GM12878 (cell line): ENCODE measurements around the gene KRTAP4-8. TPM values are rescaled to one million over a fixed set of nuclear protein-coding genes. Genes with fewer than 3 reads are reported as not detected.

ENCODE experiments used
- ATAC-seq: fragments of 200-7000 bp; cut with Tn5 transposase; 3 replicates; pipeline ENCODE4 v1.9.1; 2020; ENCODE audit warnings: mild to moderate bottlenecking, moderate library complexity
- BruUV-seq: library from RNA; stranded (reverse); fragments of 400-500 nt; replicated peaks from 2 replicates; lab custom pipeline; 2021; lab: Mats Ljungman, UMichigan
- CTCF ChIA-PET: fragments of 300-600 bp; sonication (Branson Sonifier 250); formaldehyde crosslinking; extraction: SDS; loops from one replicate; lab custom pipeline; 2021; ENCODE audit warnings: inconsistent platforms; lab: Yijun Ruan, JAX
- POLR2A ChIA-PET: fragments of 350-600 bp; formaldehyde crosslinking; extraction: SDS; loops from one replicate; lab custom pipeline; 2021; ENCODE audit warnings: inconsistent platforms; lab: Charles Lee
- RAD21 ChIA-PET: fragments of 300-600 bp; sonication (Branson Sonifier 250); formaldehyde crosslinking; loops from one replicate; lab custom pipeline; 2023; ENCODE audit warnings: antibody characterized with exemption; ENCODE audit not compliant: unreplicated experiment; lab: Charles Lee
- SMC1A ChIA-PET: fragments of 300-600 bp; sonication (Branson Sonifier 250); formaldehyde crosslinking; loops from one replicate; lab custom pipeline; 2023; ENCODE audit not compliant: unreplicated experiment, uncharacterized antibody; lab: Charles Lee
- DNase-seq: peaks from one replicate; pipeline ENCODE4 v3.0.0-alpha.2; 2011; ENCODE audit warnings: low read depth, low spot score
- FAIRE-seq: peaks from 3 replicates; lab custom pipeline; 2011; peaks lifted over from hg19 to GRCh38; lab: Jason Lieb, UNC
- H2AFZ ChIP-seq: 2 replicates; pipeline ENCODE4 v1.6.0; 2011; ENCODE audit warnings: low read depth, low read length, control low read depth; ENCODE audit not compliant: control insufficient read depth
- H3K27ac ChIP-seq: 2 replicates; pipeline ENCODE4 v1.5.1; 2011; ENCODE audit warnings: control low read depth; ENCODE audit not compliant: control insufficient read depth, insufficient read depth
- H3K27me3 ChIP-seq, 2 experiments: replicated peaks in 1 of 2; 2 replicates each; pipeline versions ENCODE4 v1.6.0 to v1.6.1; 2011; ENCODE audit warnings: low read length in 1 of 2; ENCODE audit not compliant: control insufficient read depth in 2 of 2, insufficient read depth in 2 of 2
- H3K36me3 ChIP-seq, 2 experiments: 2 replicates each; pipeline ENCODE4 v1.5.1; 2011; ENCODE audit warnings: low read length in 1 of 2; ENCODE audit not compliant: control insufficient read depth in 2 of 2, insufficient read depth in 2 of 2
- H3K4me1 ChIP-seq: 2 replicates; pipeline ENCODE4 v1.6.1; 2011; ENCODE audit warnings: mild to moderate bottlenecking, low read length, moderate library complexity, mixed read lengths; ENCODE audit not compliant: control insufficient read depth, insufficient read depth
- H3K4me2 ChIP-seq: 2 replicates; pipeline ENCODE4 v1.6.0; 2011; ENCODE audit warnings: control low read depth; ENCODE audit not compliant: control insufficient read depth, insufficient read depth
- H3K4me3 ChIP-seq: fragments of 200-600 bp; sonication (generic); 2 replicates; pipeline ENCODE4 v1.5.1; 2016
- H3K79me2 ChIP-seq: 2 replicates; pipeline ENCODE4 v1.6.0; 2011; ENCODE audit warnings: low read length; ENCODE audit not compliant: control insufficient read depth, insufficient read depth
- H3K9ac ChIP-seq: 2 replicates; pipeline ENCODE4 v1.8.0; 2011; ENCODE audit warnings: low read length, control low read depth, mixed read lengths; ENCODE audit not compliant: control insufficient read depth, insufficient read depth
- H3K9me3 ChIP-seq: replicated peaks from 3 replicates; pipeline ENCODE4 v1.5.1; 2011; ENCODE audit warnings: mild to moderate bottlenecking, low read length; ENCODE audit not compliant: control insufficient read depth, insufficient read depth
- H4K20me1 ChIP-seq: 2 replicates; pipeline ENCODE4 v1.6.0; 2011; ENCODE audit not compliant: control insufficient read depth, insufficient read depth
- BACH1 ChIP-seq: fragments of 450-650 bp; IDR thresholded peaks from 2 replicates; pipeline ENCODE4 v1.6.1; 2017; ENCODE audit warnings: mild to moderate bottlenecking, borderline replicate concordance
- IKZF2 ChIP-seq, 2 experiments: fragments of 450-650 bp; IDR thresholded peaks; 2 replicates each; pipeline ENCODE4 v1.6.1; 2017; ENCODE audit warnings: mild to moderate bottlenecking in 2 of 2, moderate library complexity in 2 of 2
- KDM1A ChIP-seq: fragments of 200-600 bp; sonication (generic); IDR thresholded peaks from 2 replicates; pipeline ENCODE4 v1.6.1; 2016; ENCODE audit warnings: borderline replicate concordance
- LARP7 ChIP-seq: fragments of 450-650 bp; IDR thresholded peaks from 2 replicates; pipeline ENCODE4 v1.6.1; 2017; ENCODE audit warnings: mild to moderate bottlenecking
- MEF2B ChIP-seq: fragments of 450-650 bp; IDR thresholded peaks from 2 replicates; pipeline ENCODE4 v1.6.1; 2018; ENCODE audit warnings: mild to moderate bottlenecking, moderate library complexity; ENCODE audit not compliant: partially characterized antibody, poor library complexity, severe bottlenecking
- PAX8 ChIP-seq: fragments of 450-650 bp; IDR thresholded peaks from 2 replicates; pipeline ENCODE4 v1.6.1; 2017; ENCODE audit warnings: mild to moderate bottlenecking, moderate library complexity
- SMAD5 ChIP-seq: IDR thresholded peaks from 2 replicates; pipeline ENCODE4 v1.6.1; 2016; ENCODE audit warnings: antibody characterized with exemption, low read depth
- SP1 ChIP-seq: IDR thresholded peaks from one replicate; pipeline ENCODE4 v1.6.1; 2011; ENCODE audit warnings: low read depth, low read length
- SPI1 ChIP-seq: IDR thresholded peaks from 2 replicates; pipeline ENCODE4 v1.6.1; 2011; ENCODE audit warnings: low read depth, mild to moderate bottlenecking, low read length, moderate library complexity, borderline replicate concordance; ENCODE audit not compliant: insufficient read depth
- SREBF2 ChIP-seq: IDR thresholded peaks from 2 replicates; pipeline ENCODE4 v1.6.1; 2012; ENCODE audit warnings: mild to moderate bottlenecking, low read length
- WGBS: methylation state at CpG from one replicate; pipeline ENCODE4 v1.1.6; 2016; ENCODE audit warnings: low lambda C conversion rate; ENCODE audit not compliant: insufficient replicate concordance, insufficient coverage; ENCODE audit errors: missing lambda C conversion rate; 5-methylcytosine and 5-hydroxymethylcytosine counted together
- in situ Hi-C: fragments of 300-500 bp; cut with MboI; formaldehyde crosslinking; loops from 9 replicates; pipeline ENCODE4 v1.14.3; 2018; ENCODE audit warnings: mixed read lengths
- intact Hi-C: fragments of 100-400 bp; cut with micrococcal nuclease; formaldehyde crosslinking; loops from one replicate; pipeline ENCODE4 v1.14.2; 2022; ENCODE audit not compliant: unreplicated experiment
- polyA plus RNA-seq, 11 experiments: library from polyadenylated mRNA; depleted of rRNA in 4 of 11; unstranded in 6 of 11; stranded (reverse) in 5 of 11; fragments of >200 nt; fragmentation: Nextera tagmentation in 4 of 11; fragmentation: Illumina TruSeq in 1 of 11; extraction: Ambion mirVana in 4 of 11; extraction: Trizol in 1 of 11; gene quantifications; 1 replicate in 1 of 11; 2 replicates in 10 of 11; pipeline versions ENCODE4 v1.2.1 to v1.2.3, GENCODE V29; 2011 to 2016; ENCODE audit warnings: inconsistent platforms in 2 of 11, missing spikeins in 2 of 11, low read depth in 1 of 11
- total RNA-seq, 4 experiments: library from RNA; depleted of rRNA in 3 of 4; stranded (reverse); fragments of >200 nt in 3 of 4; fragmentation: Illumina TruSeq in 1 of 4; extraction: Trizol in 1 of 4; gene quantifications; 2 replicates each; pipeline versions ENCODE4 v1.2.1 to v1.2.3, GENCODE V29; 2013 to 2021
- TF ChIP-seq, protein P1 (sequence below): fragments of 450-650 bp; IDR thresholded peaks from 2 replicates; pipeline ENCODE4 v1.6.1; 2017; ENCODE audit warnings: mild to moderate bottlenecking, low read depth, inconsistent platforms; ENCODE audit not compliant: poor library complexity, severe bottlenecking

Gene KRTAP4-8
- total and polyA plus RNA-seq, 10 of the 15 experiments (the other 5 are each of a cell fraction or from before 2014, with no cell fraction given): not detected

DNA sequence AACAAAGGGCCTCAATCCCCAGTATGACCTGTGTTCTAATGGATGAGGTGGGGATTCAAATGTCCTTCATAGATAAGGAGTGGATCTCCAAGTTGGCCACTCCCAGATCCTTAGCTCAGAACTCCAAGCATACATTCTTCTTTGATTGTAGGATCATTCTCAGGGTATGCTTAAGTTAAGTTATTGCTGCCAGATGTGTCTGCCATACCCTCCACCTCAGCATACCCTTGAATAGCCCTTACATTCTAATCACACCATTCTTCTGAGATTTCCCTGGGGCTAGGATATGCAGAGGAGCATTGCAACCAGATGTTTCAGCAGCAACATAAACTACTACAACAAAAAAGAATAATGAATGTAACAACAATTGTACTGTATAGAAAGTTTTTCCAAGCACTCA lies 30.7 kb downstream of the KRTAP4-8 start:
- TF ChIP-seq SMAD5 (no peak), KDM1A (no peak), IKZF2 (IDR thresholded peaks at IDR 0.05) (no peak), LARP7 (no peak), SP1 (no peak), PAX8 (no peak)
- POLR2A ChIA-PET: no interaction called here
- BruUV-seq: no TSS peak
- intact Hi-C loops: no loop called here
- Histone ChIP-seq H3K9me3 (no peaks in the 10 kb centered on the region), H3K4me2 (no peak overlapping the region), H3K4me1 (no peaks in the 10 kb centered on the region), H3K79me2 (no peaks in the 10 kb centered on the region), H3K36me3 (no peaks in the 10 kb centered on the region), H3K27ac (no peak overlapping the region), H3K27me3 (no peaks in the 10 kb centered on the region; a peak in 2 of 4 replicates), H3K4me3 (no peak overlapping the region), H3K9ac (no peak overlapping the region), H2AFZ (no peak overlapping the region), H4K20me1 (no peaks in the 10 kb centered on the region)
- RAD21 ChIA-PET: no interaction called here
- FAIRE-seq: no peak
- CTCF ChIA-PET: no interaction called here
- DNase-seq: no peak
- SMC1A ChIA-PET: no interaction called here
- in situ Hi-C loops: no loop called here
- ATAC-seq: no peak

DNA sequence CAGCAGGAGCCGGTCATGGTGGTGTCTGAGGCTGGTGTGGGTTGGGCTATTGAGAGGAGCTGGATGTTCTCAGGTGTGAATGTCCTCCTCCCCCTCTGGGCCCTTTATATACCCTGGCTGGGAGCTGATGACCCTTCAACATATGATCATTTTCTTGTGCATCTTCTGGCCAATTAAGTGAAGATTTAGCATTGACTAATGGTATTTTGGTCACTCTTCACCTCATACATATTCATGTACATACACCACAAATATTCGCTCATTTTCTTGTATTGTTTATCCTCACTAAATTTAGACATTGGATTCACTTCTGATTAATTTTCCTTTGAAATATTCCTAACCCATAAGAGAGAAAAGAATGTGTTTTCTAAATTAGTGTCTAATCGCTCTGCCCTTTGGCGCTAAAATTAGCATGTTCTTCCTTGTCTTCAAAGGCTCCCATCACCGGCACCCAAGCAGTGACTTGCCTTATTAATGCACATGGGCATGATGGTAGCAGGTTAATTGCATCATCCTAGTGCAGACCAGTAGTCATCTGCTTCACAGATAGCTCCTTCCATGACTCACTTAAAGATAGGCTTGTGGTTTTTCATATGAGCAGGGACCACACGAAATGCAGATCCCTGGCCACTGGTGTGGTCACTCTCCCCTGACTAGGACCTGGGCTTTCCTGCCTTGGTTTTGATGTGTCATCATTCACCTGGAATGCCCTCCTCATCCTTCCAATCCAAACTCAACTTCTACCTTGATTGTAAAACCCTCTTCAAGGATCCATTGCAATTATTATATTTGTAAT lies 31.9 kb downstream of the KRTAP4-8 start, which contains the start of gene KRTAP2-4:
Gene KRTAP2-4 (minus strand): TSS at position 51 of the 796 bp plus-strand sequence. CDS start 34 bp downstream, at position 17.
- intact Hi-C loops (no loop called here), in situ Hi-C loops (no loop called here)
- no peaks in the 10 kb centered on the region for H4K20me1 ChIP-seq
- FAIRE-seq (no peak), DNase-seq (no peak), ATAC-seq (no peak)
- no peak within 1 kb of the TSS for H2AFZ ChIP-seq
- ChIA-PET POLR2A (no interaction called here), SMC1A (no interaction called here), CTCF (no interaction called here), RAD21 (no interaction called here)
- no peaks in the 10 kb centered on the region for H3K9me3 ChIP-seq
- H3K36me3 ChIP-seq: no peaks in the 10 kb centered on the region
- 56% methylated on average over 6 of the region's 6 CpGs for WGBS
- no peak within 1 kb of the TSS for H3K27ac ChIP-seq
- no peak within 1 kb of the TSS for H3K9ac ChIP-seq
- BruUV-seq: no TSS peak
- no peaks in the 10 kb centered on the region; a peak in 2 of 4 replicates for H3K27me3 ChIP-seq
- H3K4me3 ChIP-seq: no peak within 1 kb of the TSS
- H3K4me1 ChIP-seq: no peaks in the 10 kb centered on the region
- H3K4me2 ChIP-seq: no peak within 1 kb of the TSS
- no peaks in the 10 kb centered on the region for H3K79me2 ChIP-seq
- no peak for TF ChIP-seq MEF2B
- no peak for TF ChIP-seq BACH1
- TF ChIP-seq SREBF2: no peak
- no peak for TF ChIP-seq SPI1
- TF ChIP-seq, protein P1, sequence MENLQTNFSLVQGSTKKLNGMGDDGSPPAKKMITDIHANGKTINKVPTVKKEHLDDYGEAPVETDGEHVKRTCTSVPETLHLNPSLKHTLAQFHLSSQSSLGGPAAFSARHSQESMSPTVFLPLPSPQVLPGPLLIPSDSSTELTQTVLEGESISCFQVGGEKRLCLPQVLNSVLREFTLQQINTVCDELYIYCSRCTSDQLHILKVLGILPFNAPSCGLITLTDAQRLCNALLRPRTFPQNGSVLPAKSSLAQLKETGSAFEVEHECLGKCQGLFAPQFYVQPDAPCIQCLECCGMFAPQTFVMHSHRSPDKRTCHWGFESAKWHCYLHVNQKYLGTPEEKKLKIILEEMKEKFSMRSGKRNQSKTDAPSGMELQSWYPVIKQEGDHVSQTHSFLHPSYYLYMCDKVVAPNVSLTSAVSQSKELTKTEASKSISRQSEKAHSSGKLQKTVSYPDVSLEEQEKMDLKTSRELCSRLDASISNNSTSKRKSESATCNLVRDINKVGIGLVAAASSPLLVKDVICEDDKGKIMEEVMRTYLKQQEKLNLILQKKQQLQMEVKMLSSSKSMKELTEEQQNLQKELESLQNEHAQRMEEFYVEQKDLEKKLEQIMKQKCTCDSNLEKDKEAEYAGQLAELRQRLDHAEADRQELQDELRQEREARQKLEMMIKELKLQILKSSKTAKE: no peak
